ENCODE results near the gene ADAMTS20.

ADAMTS20 gene

DNA sequence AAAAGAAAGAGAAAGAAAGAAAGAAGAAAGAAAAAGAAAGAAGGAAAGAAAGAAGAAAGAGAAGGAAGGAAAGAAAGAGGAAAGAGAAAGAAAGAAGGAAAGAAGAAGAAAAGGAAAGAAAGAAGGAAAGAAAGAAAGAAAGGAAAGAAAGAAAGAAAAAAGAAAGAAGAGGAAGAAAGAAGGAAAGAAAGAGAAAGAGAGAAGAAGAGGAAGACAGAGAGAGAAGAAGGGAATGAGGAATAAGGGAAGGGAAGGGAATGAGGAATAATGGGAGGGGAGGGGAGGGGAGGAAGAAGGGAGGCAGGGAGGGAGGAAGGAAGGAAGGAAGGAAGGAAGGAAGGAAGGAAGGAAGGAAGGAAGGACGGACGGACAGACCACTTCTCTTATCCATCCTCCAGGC, 246.9 kb downstream of the ADAMTS20 start:
- CTCF ChIA-PET: no interaction called here
- Mint-ChIP-seq H3K9me3 (peaks cover 4% of the 10 kb centered on the region), H3K4me3 (no peak overlapping the region), H3K27me3 (no peaks in the 10 kb centered on the region), H3K27ac (no peak overlapping the region), H3K4me1 (no peaks in the 10 kb centered on the region), H3K36me3 (no peaks in the 10 kb centered on the region)
- DNase-seq: no peak
